IMR-90 (cell line): ENCODE data around the gene MAMDC4. TPM values are rescaled to one million over a fixed set of nuclear protein-coding genes. Genes with fewer than 3 reads are reported as not detected.
A peak's percentile ranks its signal among the peaks of the same experiment; 100 is the strongest.

Experiments used
- ATAC-seq: fragments of 200-7000 bp; cut with Tn5 transposase; 2 replicates; pipeline ENCODE4 v1.9.1; 2020; ENCODE audit warnings: low read depth, mild to moderate bottlenecking, moderate library complexity
- BruUV-seq: library from RNA; stranded (reverse); fragments of 400-500 nt; replicated peaks from 2 replicates; lab custom pipeline; 2021; lab: Mats Ljungman, UMichigan
- CTCF ChIA-PET: fragments of 300-600 bp; formaldehyde crosslinking; extraction: SDS; loops from one replicate; lab custom pipeline; 2021; ENCODE audit warnings: antibody characterized with exemption; lab: Yijun Ruan, JAX
- POLR2A ChIA-PET: fragments of 300-600 bp; sonication (Branson Sonifier 250); formaldehyde crosslinking; loops from one replicate; lab custom pipeline; 2022; ENCODE audit warnings: antibody characterized with exemption; ENCODE audit not compliant: unreplicated experiment; lab: Charles Lee
- DNase-seq: peaks from one replicate; pipeline ENCODE4 v3.0.0; 2013
- H2AFZ ChIP-seq: replicated peaks from 2 replicates; pipeline ENCODE3; 2013; ENCODE audit warnings: low read length, mild to moderate bottlenecking; ENCODE audit not compliant: poor library complexity
- H2AK5ac ChIP-seq: 2 replicates; pipeline ENCODE4 v1.6.1; 2013; ENCODE audit warnings: low read depth, low read length, inconsistent platforms
- H2AK9ac ChIP-seq: replicated peaks from 2 replicates; pipeline ENCODE3; 2013; ENCODE audit warnings: mild to moderate bottlenecking, low read depth, low read length, moderate library complexity; ENCODE audit not compliant: poor library complexity
- H2BK120ac ChIP-seq: 2 replicates; pipeline ENCODE4 v1.6.1; 2013; ENCODE audit warnings: low read depth, low read length, inconsistent platforms
- H2BK15ac ChIP-seq: 3 replicates; pipeline ENCODE4 v1.6.1; 2013; ENCODE audit warnings: low read depth, low read length, inconsistent platforms
- H2BK20ac ChIP-seq: 2 replicates; pipeline ENCODE4 v1.6.1; 2013; ENCODE audit warnings: low read depth, mild to moderate bottlenecking, inconsistent platforms, low read length, moderate library complexity
- H2BK5ac ChIP-seq: 2 replicates; pipeline ENCODE4 v1.6.1; 2013; ENCODE audit warnings: mild to moderate bottlenecking, low read depth, low read length, inconsistent platforms; ENCODE audit not compliant: poor library complexity, severe bottlenecking
- H3K14ac ChIP-seq: replicated peaks from 2 replicates; pipeline ENCODE4 v1.6.1; 2013; ENCODE audit warnings: low read depth, low read length, inconsistent platforms
- H3K18ac ChIP-seq: 2 replicates; pipeline ENCODE4 v1.6.1; 2013; ENCODE audit warnings: low read depth, low read length, control low read depth
- H3K23ac ChIP-seq: 2 replicates; pipeline ENCODE4 v1.6.1; 2013; ENCODE audit warnings: low read depth, low read length, inconsistent platforms
- H3K27ac ChIP-seq: 2 replicates; pipeline ENCODE4 v1.5.1; 2013; ENCODE audit warnings: mild to moderate bottlenecking, control low read depth, low read length; ENCODE audit not compliant: insufficient read depth
- H3K27me3 ChIP-seq: 2 replicates; pipeline ENCODE4 v1.6.1; 2013; ENCODE audit warnings: low read length; ENCODE audit not compliant: control insufficient read depth, insufficient read depth
- H3K36me3 ChIP-seq: 2 replicates; pipeline ENCODE4 v1.6.1; 2013; ENCODE audit warnings: low read length, mixed read lengths; ENCODE audit not compliant: control insufficient read depth, insufficient read depth
- H3K4ac ChIP-seq: 2 replicates; pipeline ENCODE4 v1.6.1; 2013; ENCODE audit warnings: low read depth, low read length, inconsistent platforms
- H3K4me1 ChIP-seq: 2 replicates; pipeline ENCODE4 v1.6.1; 2013; ENCODE audit warnings: low read length, mixed read lengths; ENCODE audit not compliant: control insufficient read depth, insufficient read depth
- H3K4me2 ChIP-seq: 2 replicates; pipeline ENCODE4 v1.6.1; 2013; ENCODE audit warnings: low read depth, mild to moderate bottlenecking, control low read depth, low read length, moderate library complexity
- H3K4me3 ChIP-seq: 2 replicates; pipeline ENCODE4 v1.5.1; 2013; ENCODE audit warnings: low read depth, mild to moderate bottlenecking, control low read depth, low read length, moderate library complexity; ENCODE audit not compliant: insufficient read depth
- H3K56ac ChIP-seq: 2 replicates; pipeline ENCODE4 v1.6.1; 2013; ENCODE audit warnings: low read length, inconsistent platforms; ENCODE audit not compliant: insufficient read depth; ENCODE audit errors: extremely low read depth
- H3K79me1 ChIP-seq, 2 experiments: 2 replicates each; pipeline ENCODE4 v1.6.1; 2013; ENCODE audit warnings: low read length in 2 of 2, inconsistent platforms in 1 of 2, low read depth in 1 of 2
- H3K9ac ChIP-seq: 2 replicates; pipeline ENCODE4 v1.6.1; 2013; ENCODE audit warnings: low read depth, low read length, control low read depth
- H3K9me1 ChIP-seq: 2 replicates; pipeline ENCODE4 v1.6.1; 2013; ENCODE audit warnings: low read length, inconsistent platforms; ENCODE audit not compliant: insufficient read depth
- H3K9me3 ChIP-seq: 2 replicates; pipeline ENCODE4 v1.6.1; 2013; ENCODE audit warnings: low read length; ENCODE audit not compliant: control insufficient read depth, insufficient read depth
- H4K20me1 ChIP-seq: 2 replicates; pipeline ENCODE4 v1.6.1; 2013; ENCODE audit warnings: low read length, inconsistent platforms; ENCODE audit not compliant: insufficient read depth
- H4K5ac ChIP-seq: 2 replicates; pipeline ENCODE4 v1.6.1; 2013; ENCODE audit warnings: mild to moderate bottlenecking, low read depth, low read length, control low read depth
- H4K8ac ChIP-seq, 2 experiments: 2 replicates each; pipeline ENCODE4 v1.6.1; 2013; ENCODE audit warnings: low read depth in 2 of 2, low read length in 2 of 2, control low read depth in 1 of 2, inconsistent platforms in 1 of 2
- H4K91ac ChIP-seq: 2 replicates; pipeline ENCODE4 v1.6.1; 2013; ENCODE audit warnings: low read depth, low read length, inconsistent platforms; ENCODE audit not compliant: insufficient read depth
- BHLHE40 ChIP-seq: fragments of 150-350 bp; IDR thresholded peaks from 2 replicates; pipeline ENCODE4 v1.6.1; 2016; ENCODE audit warnings: mild to moderate bottlenecking, low read depth, low read length
- FOS ChIP-seq: fragments of 150-350 bp; IDR thresholded peaks from 2 replicates; pipeline ENCODE4 v1.6.1; 2016; ENCODE audit warnings: low read depth, low read length
- MXI1 ChIP-seq: IDR thresholded peaks from 2 replicates; pipeline ENCODE4 v1.6.1; 2012; ENCODE audit warnings: low read depth, mild to moderate bottlenecking, low read length, moderate library complexity, borderline replicate concordance
- SMC3 ChIP-seq: fragments of 150-350 bp; IDR thresholded peaks from 2 replicates; pipeline ENCODE4 v1.6.1; 2016; ENCODE audit warnings: low read depth, mild to moderate bottlenecking, antibody characterized with exemption, low read length, moderate library complexity
- WGBS, 2 experiments: methylation state at CpG; one replicate each; pipeline versions ENCODE4 v1.1.5 to v1.1.7; 2013; ENCODE audit warnings: missing lambda C conversion rate in 2 of 2; ENCODE audit not compliant: insufficient read length in 1 of 2; ENCODE audit errors: extremely low coverage in 2 of 2; 5-methylcytosine and 5-hydroxymethylcytosine counted together
- dilution Hi-C: fragments of 300-500 bp; cut with HindIII; formaldehyde crosslinking; loops from one replicate; pipeline ENCODE4 v1.14.3; 2018; ENCODE audit warnings: low sequenced_read_pairs; ENCODE audit not compliant: unreplicated experiment
- in situ Hi-C: fragments of 300-500 bp; cut with MboI; formaldehyde crosslinking; loops from 3 replicates; pipeline ENCODE4 v1.14.3; 2019; ENCODE audit warnings: low sequenced_read_pairs, inconsistent platforms, mixed read lengths
- intact Hi-C: fragments of 100-400 bp; cut with micrococcal nuclease; formaldehyde crosslinking; loops from 2 replicates; pipeline ENCODE4 v1.10.0; 2022
- polyA plus RNA-seq, 3 experiments: library from polyadenylated mRNA; depleted of rRNA; stranded (reverse); fragments of >200 nt; gene quantifications; 2 replicates each; pipeline ENCODE4 v1.2.3, GENCODE V29; 2012; ENCODE audit warnings: low replicate concordance in 1 of 3
- total RNA-seq: library from RNA; depleted of rRNA; stranded (reverse); fragments of >200 nt; gene quantifications from 2 replicates; pipeline ENCODE4 v1.2.3, GENCODE V29; 2012

MAMDC4 gene
- total and polyA plus RNA-seq, 2 of the 4 experiments (the other 2 are of a cell fraction) = 0.18 to 3.5 TPM

DNA sequence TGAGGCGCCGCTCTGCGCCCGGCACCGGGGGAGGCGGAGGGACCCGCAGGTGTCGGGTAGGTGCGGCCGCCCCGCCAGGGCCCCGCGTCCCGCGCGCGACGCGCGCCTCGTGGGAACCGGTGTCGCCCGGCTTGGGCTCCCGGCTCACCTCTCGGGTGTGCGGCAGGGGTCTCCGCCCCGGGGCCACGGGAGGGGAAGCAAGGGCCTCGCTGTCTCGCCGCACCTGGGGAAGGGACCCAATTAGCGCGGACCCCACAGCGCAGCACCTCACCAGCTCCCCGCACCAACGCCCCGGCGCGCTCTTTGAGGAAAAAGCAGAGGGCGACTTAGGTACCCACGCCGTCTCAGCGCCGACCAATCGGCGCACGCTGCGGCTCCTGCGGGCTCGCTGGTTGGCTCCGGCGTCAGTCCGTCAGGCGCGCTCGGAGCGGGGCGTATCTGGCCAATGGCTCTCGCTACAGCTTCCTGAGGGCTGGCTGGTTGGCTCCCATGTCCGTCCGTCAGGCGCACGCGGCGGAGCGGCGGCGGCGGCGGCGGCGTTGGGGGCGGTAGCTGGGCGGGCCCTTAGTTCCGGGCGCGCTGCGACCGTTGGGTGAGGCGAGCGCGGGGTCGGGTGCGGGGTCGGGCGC lies 33.9 kb downstream of the MAMDC4 start, which contains the start of gene TRAF2:
TSS of gene TRAF2 (plus strand) at position 567 of the 629 bp plus-strand sequence. CDS start 12,225 bp downstream, outside the sequence.
- Histone ChIP-seq H2AFZ (peak within 1 kb of the TSS; percentile 92), H3K23ac (peak within 1 kb of the TSS; percentile 59; the same call in 1 of the 2 replicates), H3K9ac (peak within 1 kb of the TSS; percentile 60), H3K4me3 (peak within 1 kb of the TSS; percentile 73), H3K56ac (no peak within 1 kb of the TSS), H2BK20ac (no peak within 1 kb of the TSS), H3K27me3 (no peaks in the 10 kb centered on the region), H3K4ac (peak within 1 kb of the TSS; percentile 41; the same call in 1 of the 2 replicates), H3K18ac (no peak within 1 kb of the TSS), H4K5ac (no peak within 1 kb of the TSS), H3K9me3 (no peaks in the 10 kb centered on the region), H3K4me2 (peak within 1 kb of the TSS; percentile 97), H3K79me1 (peaks cover 3 to 36% of the 10 kb centered on the region in 2 experiments), H4K91ac (peak within 1 kb of the TSS; percentile 21; the same call in 1 of the 2 replicates), H3K9me1 (0 out of 2 replicates have a peak, but pooled peaks cover 9% of the 10 kb centered on the region), H2BK120ac (no peak within 1 kb of the TSS), H3K36me3 (0 out of 2 replicates have a peak, but pooled peaks cover 6% of the 10 kb centered on the region), H3K14ac (0 out of 2 replicates have a peak within 1 kb of the TSS, but pooled peaks have one; percentile 2), H3K27ac (peak within 1 kb of the TSS; percentile 66; the same call in 1 of the 2 replicates), H2AK9ac (peak within 1 kb of the TSS; percentile 95), H2BK5ac (peak within 1 kb of the TSS; percentile 34), H2AK5ac (peak within 1 kb of the TSS; percentile 7; the same call in 1 of the 2 replicates), H4K8ac (peak within 1 kb of the TSS; percentile 7 to 13; a peak in 1 of 4 replicates), H2BK15ac (no peak within 1 kb of the TSS), H4K20me1 (peaks cover 10% of the 10 kb centered on the region), H3K4me1 (peaks cover 13% of the 10 kb centered on the region)
- ChIA-PET POLR2A (no interaction called here), CTCF (no interaction called here)
- no TSS peak for BruUV-seq
- in situ Hi-C loops (no loop called here), dilution Hi-C loops (no loop called here), intact Hi-C loops (no loop called here)
- 0% methylated on average over 21 of the region's 88 CpGs; no CpG with 5 or more reads in 1 of the 2 experiments for WGBS, 2 experiments
- ATAC-seq = peak; percentile 97
- no peak for TF ChIP-seq SMC3
- peak; percentile 97 for TF ChIP-seq FOS
- TF ChIP-seq MXI1 = 0 out of 2 replicates have a peak, but pooled peaks have one; percentile 16
- TF ChIP-seq BHLHE40 = peak; percentile 14; the same call in 1 of the 2 replicates
- DNase-seq = peak; percentile 99
